HCT116 (cell line): Measurements from ENCODE around the gene C18orf32. TPM values are rescaled to one million over a fixed set of nuclear protein-coding genes. Genes with fewer than 3 reads are reported as not detected.
"Not testable (repeated sequence)": the region's sequence is repeated elsewhere in the genome, so short reads cannot be mapped to it uniquely, and the experiment has no call there.

Source experiments
- ATAC-seq: fragments of 200-7000 bp; cut with Tn5 transposase; 2 replicates; pipeline ENCODE4 v1.9.1; 2020; ENCODE audit warnings: mild to moderate bottlenecking, moderate library complexity
- BruUV-seq: library from RNA; stranded (reverse); fragments of 400-500 nt; replicated peaks from 2 replicates; lab custom pipeline; 2021; lab: Mats Ljungman, UMichigan
- CTCF ChIA-PET: fragments of 300-600 bp; sonication (Branson Sonifier 250); formaldehyde crosslinking; loops from one replicate; lab custom pipeline; 2021; ENCODE audit warnings: antibody characterized with exemption; lab: Charles Lee
- POLR2A ChIA-PET: fragments of 300-600, 350-600 bp; sonication (Branson Sonifier 250); formaldehyde crosslinking; loops from one replicate; lab custom pipeline; 2021; ENCODE audit warnings: antibody characterized with exemption; lab: Charles Lee
- RAD21 ChIA-PET, 2 experiments: fragments of 300-600 bp; sonication (Branson Sonifier 250); formaldehyde crosslinking; loops; one replicate each; lab custom pipeline; 2023; ENCODE audit warnings: low total read pairs in 2 of 2; ENCODE audit not compliant: uncharacterized antibody in 2 of 2, unreplicated experiment in 2 of 2, low non-redundant PET in 1 of 2; lab: Charles Lee
- DNase-seq: peaks from one replicate; pipeline ENCODE4 v3.0.0-alpha.2; 2010; ENCODE audit warnings: low read depth, low spot score
- H2AFZ ChIP-seq: fragments of 200-600 bp; shearing (Covaris generic), sonication (generic); 2 replicates; pipeline ENCODE4 v1.6.1; 2017; ENCODE audit warnings: low read depth, mixed run types, mixed read lengths, antibody characterized with exemption, low read length; ENCODE audit not compliant: poor library complexity, severe bottlenecking
- H3K27ac ChIP-seq: 2 replicates; pipeline ENCODE4 v1.5.1; 2012; ENCODE audit warnings: low read depth, low read length
- H3K27me3 ChIP-seq: fragments of 200-600 bp; sonication (generic); 2 replicates; pipeline ENCODE4 v1.6.1; 2016; ENCODE audit warnings: mixed run types, low read length, mixed read lengths; ENCODE audit not compliant: insufficient read depth
- H3K36me3 ChIP-seq, 2 experiments: fragments of 200-500 bp in 1 of 2; fragments of 200-600 bp in 1 of 2; sonication (Bioruptor generic) in 1 of 2; sonication (generic) in 1 of 2; 2 replicates each; pipeline versions ENCODE4 v1.5.1 to v1.6.1; 2014 to 2016; ENCODE audit warnings: low read length in 2 of 2, inconsistent platforms in 1 of 2, mixed read lengths in 1 of 2, mixed run types in 1 of 2; ENCODE audit not compliant: insufficient read depth in 2 of 2, control insufficient read depth in 1 of 2
- H3K4me1 ChIP-seq, 2 experiments: fragments of 200-600 bp in 1 of 2; sonication (generic) in 1 of 2; 2 replicates each; pipeline versions ENCODE4 v1.5.1 to v1.6.1; 2012 to 2017; ENCODE audit warnings: low read length in 2 of 2, inconsistent platforms in 1 of 2, mild to moderate bottlenecking in 1 of 2, mixed read lengths in 1 of 2, mixed run types in 1 of 2, moderate library complexity in 1 of 2; ENCODE audit not compliant: insufficient read depth in 2 of 2, control insufficient read depth in 1 of 2
- H3K4me2 ChIP-seq: fragments of 200-600 bp; sonication (generic); 2 replicates; pipeline ENCODE4 v1.6.1; 2017; ENCODE audit warnings: mixed run types, low read length, mixed read lengths
- H3K4me3 ChIP-seq, 2 experiments: fragments of 200-600 bp in 1 of 2; sonication (generic) in 1 of 2; replicated peaks in 1 of 2; 2 replicates each; pipeline ENCODE4 v1.5.1; 2011 to 2016; ENCODE audit warnings: low read length in 2 of 2, control low read depth in 1 of 2, low read depth in 1 of 2, mild to moderate bottlenecking in 1 of 2, mixed read lengths in 1 of 2, mixed run types in 1 of 2
- H3K79me2 ChIP-seq: fragments of 200-600 bp; sonication (generic); 2 replicates; pipeline ENCODE4 v1.6.1; 2017; ENCODE audit warnings: mild to moderate bottlenecking, mixed run types, low read length, moderate library complexity, mixed read lengths; ENCODE audit not compliant: insufficient read depth
- H3K9ac ChIP-seq: fragments of 200-600 bp; sonication (generic); 2 replicates; pipeline ENCODE4 v1.6.1; 2016; ENCODE audit warnings: low read length, mixed read lengths
- H3K9me2 ChIP-seq: fragments of 200-600 bp; sonication (generic), shearing (Covaris generic); 2 replicates; pipeline ENCODE4 v1.6.1; 2017; ENCODE audit warnings: mixed run types, mild to moderate bottlenecking, moderate library complexity; ENCODE audit not compliant: insufficient read depth
- H3K9me3 ChIP-seq, 2 experiments: fragments of 200-500 bp in 1 of 2; fragments of 200-600 bp in 1 of 2; sonication (Bioruptor generic) in 1 of 2; sonication (generic) in 1 of 2; 2 replicates each; pipeline ENCODE4 v1.6.1; 2014 to 2017; ENCODE audit warnings: low read length in 2 of 2, mixed read lengths in 2 of 2, inconsistent platforms in 1 of 2, low read depth in 1 of 2, mild to moderate bottlenecking in 1 of 2, mixed run types in 1 of 2, moderate library complexity in 1 of 2; ENCODE audit not compliant: control insufficient read depth in 1 of 2, insufficient read depth in 1 of 2
- H4K20me1 ChIP-seq: fragments of 200-600 bp; sonication (generic), shearing (Covaris generic); 2 replicates; pipeline ENCODE4 v1.6.1; 2017; ENCODE audit warnings: mixed run types, mild to moderate bottlenecking, moderate library complexity; ENCODE audit not compliant: insufficient read depth
- ATF3 ChIP-seq: IDR thresholded peaks from 2 replicates; pipeline ENCODE4 v1.6.1; 2012
- CBX3 ChIP-seq: IDR thresholded peaks from 2 replicates; pipeline ENCODE4 v1.6.1; 2012; ENCODE audit warnings: low read depth
- CEBPB ChIP-seq: IDR thresholded peaks from 2 replicates; pipeline ENCODE4 v1.6.1; 2012; ENCODE audit warnings: low read depth
- EGR1 ChIP-seq: IDR thresholded peaks from 2 replicates; pipeline ENCODE4 v1.6.1; 2012; ENCODE audit warnings: low read depth
- ELF1 ChIP-seq: IDR thresholded peaks from 2 replicates; pipeline ENCODE4 v1.6.1; 2012; ENCODE audit warnings: low read depth, borderline replicate concordance
- EZH2 ChIP-seq: fragments of 200-600 bp; sonication (generic); IDR thresholded peaks from 2 replicates; pipeline ENCODE4 v1.6.1; 2017; ENCODE audit warnings: antibody characterized with exemption, mixed run types
- EZH2phosphoT487 ChIP-seq: fragments of 200-600 bp; IDR thresholded peaks from 2 replicates; pipeline ENCODE4 v1.6.1; 2018; ENCODE audit warnings: antibody characterized with exemption, borderline replicate concordance
- FOSL1 ChIP-seq: IDR thresholded peaks from 2 replicates; pipeline ENCODE4 v1.6.1; 2012; ENCODE audit warnings: low read depth
- JUND ChIP-seq: IDR thresholded peaks from 2 replicates; pipeline ENCODE4 v1.6.1; 2012
- RAD21 ChIP-seq: IDR thresholded peaks from 2 replicates; pipeline ENCODE4 v1.6.1; 2012; ENCODE audit warnings: low read depth, mild to moderate bottlenecking
- SIN3A ChIP-seq: IDR thresholded peaks from 2 replicates; pipeline ENCODE4 v1.6.1; 2012; ENCODE audit warnings: low read depth
- SP1 ChIP-seq: IDR thresholded peaks from 2 replicates; pipeline ENCODE4 v1.6.1; 2012; ENCODE audit warnings: low read depth
- SRF ChIP-seq: IDR thresholded peaks from 2 replicates; pipeline ENCODE4 v1.6.1; 2012; ENCODE audit warnings: low read depth
- YY1 ChIP-seq: IDR thresholded peaks from 2 replicates; pipeline ENCODE4 v1.6.1; 2011; ENCODE audit warnings: low read length, low read depth, moderate library complexity, mild to moderate bottlenecking; ENCODE audit not compliant: insufficient replicate concordance; ENCODE audit errors: extremely low read depth
- ZNF274 ChIP-seq: fragments of 200-500 bp; sonication (Bioruptor generic); IDR thresholded peaks from 2 replicates; pipeline ENCODE4 v1.6.1; 2014; ENCODE audit warnings: mild to moderate bottlenecking, low read depth, low read length, inconsistent platforms
- intact Hi-C: fragments of 100-400 bp; cut with micrococcal nuclease; formaldehyde crosslinking; loops from 2 replicates; pipeline ENCODE4 v1.10.0; 2022
- total RNA-seq: library from RNA; stranded (reverse); gene quantifications from one replicate; pipeline ENCODE4 v1.2.1, GENCODE V29; 2021; ENCODE audit not compliant: unreplicated experiment
- TF ChIP-seq, protein P1 (sequence below): IDR thresholded peaks from 2 replicates; pipeline ENCODE4 v1.6.1; 2012; ENCODE audit warnings: low read depth
- TF ChIP-seq, protein P2 (sequence below): IDR thresholded peaks from 2 replicates; pipeline ENCODE4 v1.6.1; 2012

C18orf32 gene
- total RNA-seq, 1 experiment from 2014 or later: 35.0 TPM

DNA sequence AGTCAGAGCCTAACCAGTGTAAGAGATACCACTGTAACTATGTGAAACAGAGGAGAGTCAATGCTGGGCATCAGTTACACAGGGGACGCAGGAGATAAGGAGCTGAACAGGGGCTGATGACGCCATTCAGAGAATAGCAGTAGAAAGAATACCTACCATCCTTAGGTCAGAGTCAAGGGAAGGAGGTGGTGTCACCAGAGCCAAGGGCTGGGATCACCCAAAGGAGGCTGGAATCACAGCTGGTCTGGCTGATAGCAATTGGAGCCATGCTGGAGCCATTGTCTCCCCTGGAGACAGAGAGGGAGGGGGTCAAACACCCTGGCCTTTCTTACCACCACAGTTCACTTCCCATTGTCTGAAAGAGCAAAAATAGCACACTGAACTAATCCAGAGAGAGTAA lies 37.3 kb upstream of the C18orf32 start:
- H2AFZ ChIP-seq: no peak overlapping the region
- no peak overlapping the region for H3K4me3 ChIP-seq
- H3K4me1 ChIP-seq: peaks cover 8 to 18% of the 10 kb centered on the region in 2 experiments
- H3K9me3 ChIP-seq: no peaks in the 10 kb centered on the region
- TF ChIP-seq ELF1 (no peak), SP1 (no peak), FOSL1 (no peak), EZH2phosphoT487 (no peak), ATF3 (no peak), CBX3 (no peak), SRF (no peak), RAD21 (no peak), CEBPB (no peak), JUND (no peak), ZNF274 (no peak), EZH2 (no peak), YY1 (no peak), EGR1 (no peak), SIN3A (no peak)
- TF ChIP-seq, protein P1, sequence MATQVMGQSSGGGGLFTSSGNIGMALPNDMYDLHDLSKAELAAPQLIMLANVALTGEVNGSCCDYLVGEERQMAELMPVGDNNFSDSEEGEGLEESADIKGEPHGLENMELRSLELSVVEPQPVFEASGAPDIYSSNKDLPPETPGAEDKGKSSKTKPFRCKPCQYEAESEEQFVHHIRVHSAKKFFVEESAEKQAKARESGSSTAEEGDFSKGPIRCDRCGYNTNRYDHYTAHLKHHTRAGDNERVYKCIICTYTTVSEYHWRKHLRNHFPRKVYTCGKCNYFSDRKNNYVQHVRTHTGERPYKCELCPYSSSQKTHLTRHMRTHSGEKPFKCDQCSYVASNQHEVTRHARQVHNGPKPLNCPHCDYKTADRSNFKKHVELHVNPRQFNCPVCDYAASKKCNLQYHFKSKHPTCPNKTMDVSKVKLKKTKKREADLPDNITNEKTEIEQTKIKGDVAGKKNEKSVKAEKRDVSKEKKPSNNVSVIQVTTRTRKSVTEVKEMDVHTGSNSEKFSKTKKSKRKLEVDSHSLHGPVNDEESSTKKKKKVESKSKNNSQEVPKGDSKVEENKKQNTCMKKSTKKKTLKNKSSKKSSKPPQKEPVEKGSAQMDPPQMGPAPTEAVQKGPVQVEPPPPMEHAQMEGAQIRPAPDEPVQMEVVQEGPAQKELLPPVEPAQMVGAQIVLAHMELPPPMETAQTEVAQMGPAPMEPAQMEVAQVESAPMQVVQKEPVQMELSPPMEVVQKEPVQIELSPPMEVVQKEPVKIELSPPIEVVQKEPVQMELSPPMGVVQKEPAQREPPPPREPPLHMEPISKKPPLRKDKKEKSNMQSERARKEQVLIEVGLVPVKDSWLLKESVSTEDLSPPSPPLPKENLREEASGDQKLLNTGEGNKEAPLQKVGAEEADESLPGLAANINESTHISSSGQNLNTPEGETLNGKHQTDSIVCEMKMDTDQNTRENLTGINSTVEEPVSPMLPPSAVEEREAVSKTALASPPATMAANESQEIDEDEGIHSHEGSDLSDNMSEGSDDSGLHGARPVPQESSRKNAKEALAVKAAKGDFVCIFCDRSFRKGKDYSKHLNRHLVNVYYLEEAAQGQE: no peak
- TF ChIP-seq, protein P2, sequence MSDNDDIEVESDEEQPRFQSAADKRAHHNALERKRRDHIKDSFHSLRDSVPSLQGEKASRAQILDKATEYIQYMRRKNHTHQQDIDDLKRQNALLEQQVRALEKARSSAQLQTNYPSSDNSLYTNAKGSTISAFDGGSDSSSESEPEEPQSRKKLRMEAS: no peak
- TF ChIP-seq, all 23 proteins: peak for 0
- no peak for ATAC-seq
- ChIA-PET POLR2A (no interaction called here), CTCF (interaction anchor here (1.7 kb wide), 1 partner anchor 14 kb away, joined by 5 read pairs; no protein-coding TSS in a partner anchor), RAD21 (no interaction called here)
- DNase-seq: no peak
- Histone ChIP-seq H4K20me1 (no peaks in the 10 kb centered on the region), H3K36me3 (no peaks in the 10 kb centered on the region), H3K4me2 (no peak overlapping the region), H3K9me2 (no peaks in the 10 kb centered on the region), H3K79me2 (no peaks in the 10 kb centered on the region), H3K27ac (no peak overlapping the region), H3K27me3 (no peaks in the 10 kb centered on the region), H3K9ac (no peak overlapping the region)
- intact Hi-C loops: no loop called here
- BruUV-seq: no TSS peak

- BruUV-seq, H3K9me2 ChIP-seq, H3K27me3 ChIP-seq, CTCF ChIA-PET, POLR2A ChIA-PET, H3K4me3 ChIP-seq, H3K36me3 ChIP-seq, intact Hi-C loops, RAD21 ChIA-PET, ATAC-seq, H3K9ac ChIP-seq, H2AFZ ChIP-seq, H3K27ac ChIP-seq, H4K20me1 ChIP-seq, DNase-seq, H3K4me2 ChIP-seq, H3K9me3 ChIP-seq, H3K79me2 ChIP-seq: not testable (repeated sequence)
- H3K4me1 ChIP-seq: peaks cover 8 to 18% of the 10 kb centered on the region in 2 experiments
Measured at GRCh38 chr18:49523580-49524093, 36.6 kb upstream of the C18orf32 start.
